Endothelial cell of umbilical vein (primary cell): ENCODE measurements around the gene FAM43B. TPM values are rescaled to one million over a fixed set of nuclear protein-coding genes. Genes with fewer than 3 reads are reported as not detected.

Experiments used
- BruUV-seq: library from RNA; stranded (reverse); fragments of 400-500 nt; replicated peaks from 2 replicates; lab custom pipeline; 2021; lab: Mats Ljungman, UMichigan
- CTCF ChIA-PET: fragments of 300-600, 350-600 bp; sonication (Branson Sonifier 250); formaldehyde crosslinking; loops from one replicate; lab custom pipeline; 2021; ENCODE audit warnings: antibody characterized with exemption, inconsistent platforms; lab: Charles Lee
- POLR2A ChIA-PET: fragments of 300-600, 350-600 bp; sonication (Branson Sonifier 250); formaldehyde crosslinking; loops from one replicate; lab custom pipeline; 2021; ENCODE audit warnings: antibody characterized with exemption, inconsistent platforms; lab: Charles Lee
- DNase-seq: peaks from one replicate; pipeline ENCODE4 v3.0.0-alpha.2; 2011; ENCODE audit warnings: low read depth, low spot score
- FAIRE-seq: peaks from 2 replicates; lab custom pipeline; 2011; peaks lifted over from hg19 to GRCh38; lab: Jason Lieb, UNC
- H2AFZ ChIP-seq: 2 replicates; pipeline ENCODE4 v1.6.0; 2012; ENCODE audit warnings: low read depth, low read length, control low read depth, inconsistent platforms
- H3K27ac ChIP-seq: 2 replicates; pipeline ENCODE4 v1.5.1; 2011; ENCODE audit warnings: low read depth, mild to moderate bottlenecking, control low read depth, low read length, moderate library complexity; ENCODE audit not compliant: insufficient read depth
- H3K27me3 ChIP-seq, 2 experiments: 2 replicates each; pipeline versions ENCODE4 v1.6.0 to v1.6.1; 2011; ENCODE audit warnings: low read length in 2 of 2, mixed read lengths in 1 of 2; ENCODE audit not compliant: control insufficient read depth in 2 of 2, insufficient read depth in 2 of 2
- H3K36me3 ChIP-seq, 2 experiments: 2 replicates in 1 of 2; 3 replicates in 1 of 2; pipeline ENCODE4 v1.5.1; 2011; ENCODE audit warnings: low read length in 2 of 2, mild to moderate bottlenecking in 1 of 2, moderate library complexity in 1 of 2; ENCODE audit not compliant: control insufficient read depth in 2 of 2, insufficient read depth in 2 of 2; ENCODE audit errors: extremely low read depth in 1 of 2
- H3K4me1 ChIP-seq: 3 replicates; pipeline ENCODE4 v1.5.1; 2011; ENCODE audit warnings: mild to moderate bottlenecking, low read length; ENCODE audit not compliant: control insufficient read depth, insufficient read depth; ENCODE audit errors: extremely low read depth
- H3K4me2 ChIP-seq: 2 replicates; pipeline ENCODE4 v1.6.1; 2011; ENCODE audit warnings: low read length, control low read depth, mixed read lengths; ENCODE audit not compliant: insufficient read depth
- H3K4me3 ChIP-seq, 3 experiments: fragments of 200-600 bp in 1 of 3; sonication (generic), shearing (Covaris generic) in 1 of 3; replicated peaks in 1 of 3; 2 replicates each; pipeline ENCODE4 v1.5.1; 2011 to 2016; ENCODE audit warnings: control low read depth in 3 of 3, low read length in 3 of 3, mild to moderate bottlenecking in 2 of 3, inconsistent platforms in 1 of 3, low read depth in 1 of 3, moderate library complexity in 1 of 3; ENCODE audit not compliant: insufficient read depth in 1 of 3
- H3K79me2 ChIP-seq: 2 replicates; pipeline ENCODE4 v1.6.0; 2012; ENCODE audit warnings: low read length, inconsistent platforms; ENCODE audit not compliant: control insufficient read depth, insufficient read depth
- H3K9ac ChIP-seq: replicated peaks from 2 replicates; pipeline ENCODE3; 2011; ENCODE audit warnings: low read length, control low read depth; ENCODE audit not compliant: insufficient read depth; ENCODE audit errors: extremely low read depth
- H3K9me1 ChIP-seq: replicated peaks from 3 replicates; pipeline ENCODE4 v1.6.0; 2011; ENCODE audit warnings: mild to moderate bottlenecking, low read length; ENCODE audit not compliant: control insufficient read depth, insufficient read depth; ENCODE audit errors: extremely low read depth
- H3K9me3 ChIP-seq: replicated peaks from 2 replicates; pipeline ENCODE4 v1.5.1; 2012; ENCODE audit warnings: low read length, inconsistent platforms; ENCODE audit not compliant: control insufficient read depth, insufficient read depth
- H4K20me1 ChIP-seq: replicated peaks from 2 replicates; pipeline ENCODE3; 2011; ENCODE audit warnings: mild to moderate bottlenecking, low read length; ENCODE audit not compliant: control insufficient read depth, insufficient read depth; ENCODE audit errors: extremely low read depth
- EZH2 ChIP-seq: IDR thresholded peaks from 2 replicates; pipeline ENCODE4 v1.6.1; 2012; ENCODE audit warnings: borderline replicate concordance, low read depth, mild to moderate bottlenecking, moderate library complexity, low read length, inconsistent platforms; ENCODE audit not compliant: severe bottlenecking
- FOS ChIP-seq: IDR thresholded peaks from 2 replicates; pipeline ENCODE4 v1.6.1; 2011; ENCODE audit warnings: mild to moderate bottlenecking, low read length, moderate library complexity, borderline replicate concordance; ENCODE audit not compliant: insufficient read depth
- GATA2 ChIP-seq: IDR thresholded peaks from 2 replicates; pipeline ENCODE4 v1.7.0; 2011; ENCODE audit warnings: low read depth, mild to moderate bottlenecking, moderate library complexity, mixed read lengths, low read length; ENCODE audit not compliant: insufficient read length, insufficient read depth
- JUN ChIP-seq: IDR thresholded peaks from 2 replicates; pipeline ENCODE4 v1.6.1; 2011; ENCODE audit warnings: borderline replicate concordance, low read depth; ENCODE audit not compliant: insufficient read length, insufficient read depth
- MYC ChIP-seq: IDR thresholded peaks from one replicate; pipeline ENCODE4 v1.6.1; 2011; ENCODE audit warnings: mild to moderate bottlenecking, low read depth, low read length
- POLR2A ChIP-seq: IDR thresholded peaks from 2 replicates; pipeline ENCODE4 v1.6.1; 2012; ENCODE audit warnings: low read depth, mild to moderate bottlenecking, control low read depth, low read length
- POLR2AphosphoS5 ChIP-seq: IDR thresholded peaks from 2 replicates; pipeline ENCODE4 v1.6.1; 2012; ENCODE audit warnings: low read depth, mild to moderate bottlenecking, control low read depth, low read length, moderate library complexity; ENCODE audit not compliant: insufficient read depth
- dilution Hi-C: fragments of 300-500 bp; cut with MboI; formaldehyde crosslinking; loops from one replicate; pipeline ENCODE4 v1.15.0; 2019; ENCODE audit warnings: low sequenced_read_pairs; ENCODE audit not compliant: extremely low pct_ligation_motif_present
- intact Hi-C: fragments of 100-400 bp; cut with micrococcal nuclease; formaldehyde crosslinking; loops from one replicate; pipeline ENCODE4 v1.10.0; 2022
- polyA plus RNA-seq, 4 experiments: library from polyadenylated mRNA; depleted of rRNA in 3 of 4; stranded (reverse) in 3 of 4; unstranded in 1 of 4; fragments of >200 nt; gene quantifications; 2 replicates each; pipeline versions ENCODE4 v1.2.1 to v1.2.3, GENCODE V29; 2011 to 2012; ENCODE audit warnings: missing spikeins in 1 of 4
- total RNA-seq: library from RNA; stranded (reverse); gene quantifications from 2 replicates; pipeline ENCODE4 v1.2.3, GENCODE V29; 2021
- TF ChIP-seq, protein P1 (sequence below), 2 donors: IDR thresholded peaks; 1 replicate in 1 of 2; 2 replicates in 1 of 2; pipeline ENCODE4 v1.5.1; 2011; ENCODE audit warnings: low read length in 2 of 2, mild to moderate bottlenecking in 2 of 2, moderate library complexity in 2 of 2, control low read depth in 1 of 2, inconsistent platforms in 1 of 2, low read depth in 1 of 2; ENCODE audit not compliant: insufficient read depth in 1 of 2; ENCODE audit errors: extremely low read depth in 1 of 2
- TF ChIP-seq, protein P2 (sequence below): IDR thresholded peaks from 2 replicates; pipeline ENCODE4 v1.6.1; 2011; ENCODE audit not compliant: insufficient read depth, insufficient read length

FAM43B gene
- total and polyA plus RNA-seq, 2 donors (not counting 3 experiments of a cell fraction or from before 2014, with no cell fraction given) = not detected

DNA sequence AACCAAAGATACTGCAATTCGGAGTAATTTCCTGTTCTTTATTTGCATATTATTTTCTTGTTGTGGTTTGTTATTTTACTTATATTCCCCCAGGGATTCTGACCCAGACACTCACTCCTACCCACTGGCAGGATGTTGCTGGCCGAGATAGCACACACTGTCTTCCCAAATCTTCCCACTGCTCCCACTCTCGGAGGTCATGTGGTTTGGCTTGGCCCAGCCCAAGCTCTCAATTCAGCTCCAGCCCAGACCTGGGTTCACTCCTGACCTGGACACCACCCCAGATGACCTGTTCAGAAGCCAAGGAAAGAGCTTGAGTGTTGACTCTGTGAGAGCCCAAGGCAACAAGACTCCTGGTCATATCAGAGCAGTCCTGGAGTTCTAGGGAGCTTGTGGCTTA is 1.2 kb upstream of the FAM43B start:
- no TSS peak for BruUV-seq
- TF ChIP-seq POLR2A (no peak), POLR2AphosphoS5 (no peak), GATA2 (no peak), JUN (no peak), FOS (no peak), EZH2 (no peak), MYC (no peak)
- TF ChIP-seq, protein P1, sequence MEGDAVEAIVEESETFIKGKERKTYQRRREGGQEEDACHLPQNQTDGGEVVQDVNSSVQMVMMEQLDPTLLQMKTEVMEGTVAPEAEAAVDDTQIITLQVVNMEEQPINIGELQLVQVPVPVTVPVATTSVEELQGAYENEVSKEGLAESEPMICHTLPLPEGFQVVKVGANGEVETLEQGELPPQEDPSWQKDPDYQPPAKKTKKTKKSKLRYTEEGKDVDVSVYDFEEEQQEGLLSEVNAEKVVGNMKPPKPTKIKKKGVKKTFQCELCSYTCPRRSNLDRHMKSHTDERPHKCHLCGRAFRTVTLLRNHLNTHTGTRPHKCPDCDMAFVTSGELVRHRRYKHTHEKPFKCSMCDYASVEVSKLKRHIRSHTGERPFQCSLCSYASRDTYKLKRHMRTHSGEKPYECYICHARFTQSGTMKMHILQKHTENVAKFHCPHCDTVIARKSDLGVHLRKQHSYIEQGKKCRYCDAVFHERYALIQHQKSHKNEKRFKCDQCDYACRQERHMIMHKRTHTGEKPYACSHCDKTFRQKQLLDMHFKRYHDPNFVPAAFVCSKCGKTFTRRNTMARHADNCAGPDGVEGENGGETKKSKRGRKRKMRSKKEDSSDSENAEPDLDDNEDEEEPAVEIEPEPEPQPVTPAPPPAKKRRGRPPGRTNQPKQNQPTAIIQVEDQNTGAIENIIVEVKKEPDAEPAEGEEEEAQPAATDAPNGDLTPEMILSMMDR (IDR thresholded peaks at IDR 0.05; ENCODE audit: extremely low read depth in 1 of 2, insufficient read depth in 1 of 2, low read depth in 1 of 2, low read length in 2 of 2) = no peak
- TF ChIP-seq, protein P2, sequence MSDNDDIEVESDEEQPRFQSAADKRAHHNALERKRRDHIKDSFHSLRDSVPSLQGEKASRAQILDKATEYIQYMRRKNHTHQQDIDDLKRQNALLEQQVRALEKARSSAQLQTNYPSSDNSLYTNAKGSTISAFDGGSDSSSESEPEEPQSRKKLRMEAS = no peak
- H3K9me3 ChIP-seq = no peaks in the 10 kb centered on the region
- H4K20me1 ChIP-seq = no peaks in the 10 kb centered on the region
- CTCF ChIA-PET = interaction anchor here (2.5 kb wide), 1 partner anchor 24 kb away, joined by 9 read pairs; no protein-coding TSS in a partner anchor
- H3K9me1 ChIP-seq = no peaks in the 10 kb centered on the region
- H3K27ac ChIP-seq = no peak overlapping the region
- POLR2A ChIA-PET = no interaction called here
- H3K79me2 ChIP-seq = no peaks in the 10 kb centered on the region
- DNase-seq (no peak), FAIRE-seq (no peak)
- peaks cover 41 to 47% of the 10 kb centered on the region in 2 experiments for H3K27me3 ChIP-seq
- no peaks in the 10 kb centered on the region for H3K4me1 ChIP-seq
- H2AFZ ChIP-seq = no peak overlapping the region
- dilution Hi-C loops (no loop called here), intact Hi-C loops (no loop called here)
- H3K4me2 ChIP-seq = no peak overlapping the region
- H3K36me3 ChIP-seq = no peaks in the 10 kb centered on the region
- H3K4me3 ChIP-seq = no peak overlapping the region
- H3K9ac ChIP-seq = no peak overlapping the region
